GM19468 (cell line): ENCODE data around the gene CYP27B1.
"Not testable (repeated sequence)": the region's sequence is repeated elsewhere in the genome, so short reads cannot be mapped to it uniquely, and the experiment has no call there.

Experiments used
- ATAC-seq: cut with Tn5 transposase; IDR thresholded peaks from one replicate; pipeline ENCODE4 v1.9.1; 2021; ENCODE audit warnings: mild to moderate bottlenecking, moderate library complexity, moderate number of reproducible peaks; ENCODE audit not compliant: unreplicated experiment; ENCODE audit errors: extremely low read depth

The CYP27B1 gene

GRCh38 chr12:57725851-57726150 lies 41.1 kb downstream of the CYP27B1 start:
- ATAC-seq: no peak

- no peak for ATAC-seq
Observed at GRCh38 chr12:57724936-57725740, 41.7 kb downstream of the CYP27B1 start.

GRCh38 chr12:57724003-57724935 lies 42.6 kb downstream of the CYP27B1 start:
- no peak for ATAC-seq

- ATAC-seq: no peak
Observed at GRCh38 chr12:57723630-57723962, 43.3 kb downstream of the CYP27B1 start.

- no peak for ATAC-seq
Observed at GRCh38 chr12:57722716-57723629, 43.9 kb downstream of the CYP27B1 start.

- ATAC-seq: not testable (repeated sequence)
Observed at GRCh38 chr12:57721846-57722608, 44.9 kb downstream of the CYP27B1 start.

- no peak for ATAC-seq
Observed at GRCh38 chr12:57720606-57721595, 46.0 kb downstream of the CYP27B1 start.

GRCh38 chr12:57719777-57720605 lies 46.9 kb downstream of the CYP27B1 start:
- no peak for ATAC-seq

GRCh38 chr12:57718641-57719528 lies 48.0 kb downstream of the CYP27B1 start:
- no peak for ATAC-seq

- no peak for ATAC-seq
Observed at GRCh38 chr12:57717846-57718640, 48.8 kb downstream of the CYP27B1 start.

GRCh38 chr12:57717131-57717530 lies 49.7 kb downstream of the CYP27B1 start:
- ATAC-seq: no peak

GRCh38 chr12:57716305-57716704 lies 50.6 kb downstream of the CYP27B1 start:
- no peak for ATAC-seq

- ATAC-seq: no peak
Observed at GRCh38 chr12:57715786-57716185, 51.1 kb downstream of the CYP27B1 start.

- not testable (repeated sequence) for ATAC-seq
Observed at GRCh38 chr12:57715036-57715748, 51.7 kb downstream of the CYP27B1 start.

- no peak for ATAC-seq
Observed at GRCh38 chr12:57713209-57713608, 53.7 kb downstream of the CYP27B1 start.
